Panc1 (cell line): ENCODE measurements around the gene MYO16.

Experiments
- CTCF ChIP-seq: fragments of 450-650 bp; IDR thresholded peaks from 2 replicates; pipeline ENCODE4 v1.5.1; 2017; ENCODE audit warnings: mild to moderate bottlenecking
- POLR2AphosphoS5 ChIP-seq: IDR thresholded peaks from 2 replicates; pipeline ENCODE4 v1.6.1; 2012; ENCODE audit warnings: mild to moderate bottlenecking, low read depth, low read length, moderate library complexity
- REST ChIP-seq, 2 experiments: IDR thresholded peaks; 2 replicates each; pipeline ENCODE4 v1.6.1; 2011 to 2012; ENCODE audit warnings: low read depth in 2 of 2, control low read depth in 1 of 2, low read length in 1 of 2, mild to moderate bottlenecking in 1 of 2, moderate library complexity in 1 of 2; ENCODE audit not compliant: insufficient read depth in 1 of 2
- SIN3A ChIP-seq: IDR thresholded peaks from 2 replicates; pipeline ENCODE4 v1.6.1; 2012; ENCODE audit warnings: low read depth, mild to moderate bottlenecking, low read length, moderate library complexity, borderline replicate concordance; ENCODE audit not compliant: insufficient read depth
- TCF7L2 ChIP-seq: IDR thresholded peaks from 2 replicates; pipeline ENCODE4 v1.6.1; 2011; ENCODE audit warnings: mild to moderate bottlenecking, low read depth, low read length, inconsistent platforms

- TF ChIP-seq CTCF (no peak), SIN3A (no peak), POLR2AphosphoS5 (no peak), REST (IDR thresholded peaks at IDR 0.05; ENCODE audit: insufficient read depth in 1 of 2, low read depth in 2 of 2, low read length in 1 of 2) (no peak), TCF7L2 (no peak)
Measured at GRCh38 chr13:108606424-108606823, 23.0 kb upstream of the MYO16 start.
